ENCODE data around the gene TREM2. TPM values are rescaled to one million over a fixed set of nuclear protein-coding genes. Genes with fewer than 3 reads are reported as not detected.

The TREM2 gene
- total RNA-seq, 2 donors from 2014 or later, result 3.6 TPM

DNA sequence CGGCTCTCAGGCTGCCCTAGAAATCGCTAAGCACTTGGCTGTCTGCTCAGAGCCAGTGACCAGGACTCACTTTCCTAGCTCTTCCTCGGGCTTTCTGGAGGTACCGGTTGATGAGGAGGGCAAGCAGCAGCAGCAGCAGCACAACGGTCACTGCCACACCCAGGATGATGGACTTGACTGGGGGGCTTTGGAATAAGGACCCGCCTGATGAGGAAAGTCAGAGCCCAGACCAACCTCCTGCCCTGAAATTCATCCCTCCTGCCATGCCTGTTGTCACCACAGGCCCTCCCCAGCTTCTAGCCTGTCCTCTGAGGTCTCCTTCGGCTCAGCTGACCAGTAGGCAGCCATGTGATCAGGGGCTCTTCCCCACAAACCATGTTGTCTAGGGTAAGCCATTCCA, 21.8 kb upstream of the TREM2 start:
- Histone ChIP-seq H3K9me3 (no peaks in the 10 kb centered on the region), H3K36me3 (replicated peaks in 1 of 2; ENCODE audit: insufficient read depth in 1 of 2, low read depth in 2 of 2) (no peaks in the 10 kb centered on the region), H3K4me3 (no peak overlapping the region), H3K27me3 (no peaks in the 10 kb centered on the region), H3K27ac (no peak overlapping the region), H3K4me1 (no peaks in the 10 kb centered on the region)
- TF ChIP-seq POLR2A (IDR thresholded peaks at IDR 0.05), result no peak
- TF ChIP-seq, protein P1, sequence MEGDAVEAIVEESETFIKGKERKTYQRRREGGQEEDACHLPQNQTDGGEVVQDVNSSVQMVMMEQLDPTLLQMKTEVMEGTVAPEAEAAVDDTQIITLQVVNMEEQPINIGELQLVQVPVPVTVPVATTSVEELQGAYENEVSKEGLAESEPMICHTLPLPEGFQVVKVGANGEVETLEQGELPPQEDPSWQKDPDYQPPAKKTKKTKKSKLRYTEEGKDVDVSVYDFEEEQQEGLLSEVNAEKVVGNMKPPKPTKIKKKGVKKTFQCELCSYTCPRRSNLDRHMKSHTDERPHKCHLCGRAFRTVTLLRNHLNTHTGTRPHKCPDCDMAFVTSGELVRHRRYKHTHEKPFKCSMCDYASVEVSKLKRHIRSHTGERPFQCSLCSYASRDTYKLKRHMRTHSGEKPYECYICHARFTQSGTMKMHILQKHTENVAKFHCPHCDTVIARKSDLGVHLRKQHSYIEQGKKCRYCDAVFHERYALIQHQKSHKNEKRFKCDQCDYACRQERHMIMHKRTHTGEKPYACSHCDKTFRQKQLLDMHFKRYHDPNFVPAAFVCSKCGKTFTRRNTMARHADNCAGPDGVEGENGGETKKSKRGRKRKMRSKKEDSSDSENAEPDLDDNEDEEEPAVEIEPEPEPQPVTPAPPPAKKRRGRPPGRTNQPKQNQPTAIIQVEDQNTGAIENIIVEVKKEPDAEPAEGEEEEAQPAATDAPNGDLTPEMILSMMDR (IDR thresholded peaks at IDR 0.05), result no peak
- WGBS, 2 donors, result 68 to 81% methylated on average over 7 of the region's 7 CpGs
- DNase-seq (no peak), ATAC-seq (no peak)
- intact Hi-C loops (cut with DNase I), result no loop called here

DNA sequence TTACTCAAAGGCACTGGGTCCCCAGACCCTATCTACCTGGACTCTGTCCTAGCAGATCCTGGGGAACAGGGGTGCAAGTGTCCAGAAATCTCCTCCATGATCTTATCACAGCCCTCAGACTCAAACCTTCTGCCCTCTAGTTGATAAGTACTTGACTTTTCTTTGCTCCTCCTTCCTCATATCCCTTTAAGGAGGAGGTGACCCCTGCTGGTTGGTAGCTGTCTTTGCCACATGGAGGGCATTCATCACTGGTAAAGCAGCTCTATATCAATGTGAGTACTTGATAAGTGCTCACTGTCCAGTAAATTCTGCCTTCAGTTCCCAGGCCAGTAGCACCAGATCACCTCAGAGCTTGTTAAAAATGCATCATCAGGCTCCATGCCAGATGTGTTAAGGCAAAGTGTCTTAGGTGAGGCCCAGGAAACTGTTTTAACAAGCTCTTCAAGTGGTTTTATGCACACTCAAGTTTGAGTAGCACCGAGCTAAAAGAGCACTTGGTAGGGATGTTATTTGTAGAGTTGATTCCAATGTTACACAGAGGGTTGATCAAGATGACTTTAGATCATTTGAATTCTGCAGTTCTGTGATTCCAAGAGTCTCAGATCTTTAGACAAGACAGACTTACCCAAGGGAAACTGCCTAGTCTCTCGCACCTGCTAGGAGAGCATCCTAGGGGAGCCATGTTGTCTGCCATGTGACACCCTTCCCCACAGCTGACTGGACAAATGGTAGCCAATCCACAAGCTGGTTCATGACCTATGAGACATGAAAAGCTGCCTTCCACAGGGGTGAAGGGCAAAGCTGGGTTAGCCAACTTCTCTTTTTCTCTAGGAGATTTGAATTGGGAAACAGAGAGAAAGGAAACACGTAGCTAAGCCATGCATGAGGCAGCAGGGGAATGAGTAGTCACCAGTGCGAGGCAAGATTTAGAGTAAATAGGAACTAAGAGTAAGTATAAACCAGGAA, 19.4 kb upstream of the TREM2 start:
- H3K27me3 ChIP-seq, result no peaks in the 10 kb centered on the region
- H3K4me1 ChIP-seq, result no peaks in the 10 kb centered on the region
- peak overlapping the region in 1 of 4 donors; percentile 62 for H3K27ac ChIP-seq
- H3K9me3 ChIP-seq, result no peaks in the 10 kb centered on the region
- DNase-seq (peak; percentile 26 to 60 (median 40)), ATAC-seq (peak; percentile 56)
- intact Hi-C loops (cut with DNase I), result no loop called here
- H3K36me3 ChIP-seq (replicated peaks in 1 of 2; ENCODE audit: insufficient read depth in 1 of 2, low read depth in 2 of 2), result no peaks in the 10 kb centered on the region
- TF ChIP-seq, protein P1 (IDR thresholded peaks at IDR 0.05), result peak; percentile 8 to 59 (median 41)
- no peak for TF ChIP-seq POLR2A (IDR thresholded peaks at IDR 0.05)
- H3K4me3 ChIP-seq, result no peak overlapping the region
- 60 to 69% methylated on average over 4 of the region's 4 CpGs for WGBS, 2 donors

DNA sequence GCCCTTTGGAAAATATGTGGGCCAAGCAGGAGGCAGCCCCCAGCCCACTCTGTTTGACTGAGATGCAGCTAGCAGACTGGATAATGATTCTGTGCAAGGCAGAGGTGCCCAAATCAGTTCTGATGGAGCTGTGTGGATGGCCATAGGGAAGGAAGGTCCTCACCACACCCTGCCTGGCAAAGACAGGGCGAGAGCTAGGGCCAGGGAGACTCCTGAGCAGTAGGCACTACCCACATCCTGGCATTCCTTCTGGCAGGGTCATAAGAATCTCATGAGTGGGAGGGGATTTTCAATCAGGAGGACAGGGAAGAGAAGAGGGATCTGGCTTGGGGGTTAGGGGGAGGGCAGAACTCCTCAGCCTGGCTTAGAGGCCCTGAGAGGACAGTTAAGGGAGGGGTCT, 18.6 kb upstream of the TREM2 start:
- ATAC-seq (no peak), DNase-seq (no peak)
- 63 to 75% methylated on average over 1 of the region's 1 CpG for WGBS, 2 donors
- H3K27ac ChIP-seq, result no peak overlapping the region
- H3K4me3 ChIP-seq, result no peak overlapping the region
- H3K27me3 ChIP-seq, result no peaks in the 10 kb centered on the region
- H3K36me3 ChIP-seq (replicated peaks in 1 of 2; ENCODE audit: insufficient read depth in 1 of 2, low read depth in 2 of 2), result no peaks in the 10 kb centered on the region
- TF ChIP-seq POLR2A (IDR thresholded peaks at IDR 0.05), result no peak
- TF ChIP-seq, protein P1 (IDR thresholded peaks at IDR 0.05), result no peak
- H3K9me3 ChIP-seq, result no peaks in the 10 kb centered on the region
- no peaks in the 10 kb centered on the region for H3K4me1 ChIP-seq
- intact Hi-C loops (cut with DNase I), result no loop called here

DNA sequence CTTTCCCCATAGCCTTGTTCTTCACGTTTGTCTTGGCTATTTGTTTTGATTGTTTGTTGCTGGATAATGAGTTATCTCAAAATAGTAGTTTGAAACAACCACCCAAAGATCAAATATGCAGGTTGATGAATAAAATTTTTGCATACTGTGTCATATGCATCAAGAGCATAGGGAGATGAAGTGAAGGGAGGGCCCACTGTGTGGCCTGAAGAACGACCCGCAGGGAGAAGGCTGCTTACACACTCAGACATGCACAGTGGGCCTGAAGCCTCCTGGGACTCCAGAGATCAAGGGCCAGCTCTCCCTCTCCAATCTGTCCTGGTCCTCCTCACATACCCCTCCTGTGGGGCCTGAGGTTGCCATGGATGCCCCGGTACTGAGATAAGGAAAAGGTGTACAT, 16.2 kb upstream of the TREM2 start:
- no peak for ATAC-seq
- Histone ChIP-seq H3K36me3 (replicated peaks in 1 of 2; ENCODE audit: insufficient read depth in 1 of 2, low read depth in 2 of 2) (no peaks in the 10 kb centered on the region), H3K4me3 (no peak overlapping the region), H3K27ac (no peak overlapping the region), H3K27me3 (no peaks in the 10 kb centered on the region), H3K9me3 (no peaks in the 10 kb centered on the region), H3K4me1 (no peaks in the 10 kb centered on the region)
- no peak for TF ChIP-seq POLR2A (IDR thresholded peaks at IDR 0.05)
- TF ChIP-seq, protein P1 (IDR thresholded peaks at IDR 0.05), result no peak
- intact Hi-C loops (cut with DNase I), result no loop called here
- DNase-seq, result no peak
- 40 to 54% methylated on average over 4 of the region's 4 CpGs for WGBS, 2 donors

Data from body of pancreas (tissue), 4 donors.